HepG2 (cell line): ENCODE measurements around the gene PFDN2. TPM values are rescaled to one million over a fixed set of nuclear protein-coding genes. Genes with fewer than 3 reads are reported as not detected.
A peak's percentile ranks its signal among the peaks of the same experiment; 100 is the strongest.

ENCODE experiments used
- ATRX ChIP-seq: sonication (generic); formaldehyde crosslinking; IDR thresholded peaks from 2 replicates; pipeline ENCODE4 v1.4.0; 2020; ENCODE audit warnings: missing genetic modification reagents, borderline replicate concordance
- IRX3 ChIP-seq: sonication (generic); formaldehyde crosslinking; IDR thresholded peaks from 2 replicates; pipeline ENCODE4 v1.8.1; 2023; ENCODE audit warnings: mild to moderate bottlenecking, low read depth, missing genetic modification reagents, borderline replicate concordance
- KDM6A ChIP-seq: IDR thresholded peaks from 2 replicates; pipeline ENCODE4 v1.6.1; 2016; ENCODE audit warnings: low read depth
- MBD4 ChIP-seq: IDR thresholded peaks from 2 replicates; pipeline ENCODE4 v1.6.1; 2012; ENCODE audit warnings: low read length, inconsistent platforms, borderline replicate concordance
- NFE2L1 ChIP-seq: sonication (generic); formaldehyde crosslinking; IDR thresholded peaks from 2 replicates; pipeline ENCODE4 v1.4.0; 2020; ENCODE audit warnings: missing genetic modification reagents, mild to moderate bottlenecking, borderline replicate concordance
- NR2F6 ChIP-seq, 2 experiments: IDR thresholded peaks; 2 replicates each; pipeline ENCODE4 v1.6.1; 2016; ENCODE audit warnings: antibody characterized with exemption in 1 of 2, mild to moderate bottlenecking in 1 of 2
- PHB2 ChIP-seq: fragments of 450-650 bp; IDR thresholded peaks from 2 replicates; pipeline ENCODE4 v1.6.1; 2018; ENCODE audit not compliant: partially characterized antibody
- POLR2G ChIP-seq: fragments of 200-400 bp; formaldehyde crosslinking; IDR thresholded peaks from 2 replicates; pipeline ENCODE4 v1.6.1; 2018; ENCODE audit warnings: mild to moderate bottlenecking, low read depth, low read length, moderate library complexity
- THAP11 ChIP-seq: IDR thresholded peaks from 2 replicates; pipeline ENCODE4 v1.6.1; 2016; ENCODE audit warnings: missing biosample characterization, missing genetic modification reagents
- ZNF317 ChIP-seq: sonication (generic); formaldehyde crosslinking; IDR thresholded peaks from 2 replicates; pipeline ENCODE4 v1.5.0; 2020; ENCODE audit warnings: mild to moderate bottlenecking, missing genetic modification reagents
- ZNF577 ChIP-seq: sonication (generic); formaldehyde crosslinking; IDR thresholded peaks from 2 replicates; pipeline ENCODE4 v1.4.0; 2020; ENCODE audit warnings: mild to moderate bottlenecking, low read depth, missing genetic modification reagents, borderline replicate concordance
- ZNF644 ChIP-seq: IDR thresholded peaks from 2 replicates; pipeline ENCODE4 v1.6.1; 2016; ENCODE audit warnings: low read depth
- ZNF766 ChIP-seq: sonication (generic); formaldehyde crosslinking; IDR thresholded peaks from 2 replicates; pipeline ENCODE4 v1.5.0; 2020; ENCODE audit warnings: missing genetic modification reagents, borderline replicate concordance
- polyA plus RNA-seq, 8 experiments: library from polyadenylated mRNA; depleted of rRNA in 3 of 8; stranded (reverse) in 7 of 8; unstranded in 1 of 8; fragments of >200 nt; fragmentation: Illumina TruSeq in 4 of 8; extraction: Trizol in 4 of 8; gene quantifications; 2 replicates each; pipeline versions ENCODE4 v1.2.1 to v1.2.3, GENCODE V29; 2011 to 2016; ENCODE audit warnings: low read depth in 4 of 8, missing spikeins in 1 of 8, mixed read lengths in 1 of 8; ENCODE audit not compliant: insufficient read depth in 1 of 8
- total RNA-seq, 5 experiments: library from RNA; depleted of rRNA; stranded (reverse); fragments of >200 nt; fragmentation: Illumina TruSeq; extraction: Trizol; gene quantifications; 2 replicates each; pipeline ENCODE4 v1.2.3, GENCODE V29; 2016; ENCODE audit warnings: low read depth in 1 of 5
- TF ChIP-seq, protein P1 (sequence below): sonication (generic); formaldehyde crosslinking; IDR thresholded peaks from 2 replicates; pipeline ENCODE4 v1.4.0; 2020; ENCODE audit warnings: missing genetic modification reagents, borderline replicate concordance
- TF ChIP-seq, protein P2 (sequence below): sonication (generic); formaldehyde crosslinking; IDR thresholded peaks from 2 replicates; pipeline ENCODE4 v1.8.0; 2022; ENCODE audit warnings: mild to moderate bottlenecking, missing genetic modification reagents
- TF ChIP-seq, protein P3 (sequence below): sonication (generic); formaldehyde crosslinking; IDR thresholded peaks from 2 replicates; pipeline ENCODE4 v1.5.0; 2020; ENCODE audit warnings: mild to moderate bottlenecking, missing genetic modification reagents
- TF ChIP-seq, protein P4 (sequence below): sonication (generic); formaldehyde crosslinking; conservative IDR thresholded peaks from 2 replicates; pipeline ENCODE4 v1.4.0; 2020; ENCODE audit warnings: missing genetic modification reagents
- TF ChIP-seq, protein P5 (sequence below): sonication (generic); formaldehyde crosslinking; IDR thresholded peaks from 2 replicates; pipeline ENCODE4 v1.5.0; 2020; ENCODE audit warnings: missing genetic modification reagents
- TF ChIP-seq, protein P6 (sequence below): sonication (generic); formaldehyde crosslinking; IDR thresholded peaks from 2 replicates; pipeline ENCODE4 v1.5.1; 2020; ENCODE audit warnings: mild to moderate bottlenecking, missing genetic modification reagents, moderate library complexity

Gene PFDN2
- total and polyA plus RNA-seq, 2 of the 13 experiments (the other 11 are each of a cell fraction or from before 2014, with no cell fraction given): 62.6 to 63.6 TPM

DNA sequence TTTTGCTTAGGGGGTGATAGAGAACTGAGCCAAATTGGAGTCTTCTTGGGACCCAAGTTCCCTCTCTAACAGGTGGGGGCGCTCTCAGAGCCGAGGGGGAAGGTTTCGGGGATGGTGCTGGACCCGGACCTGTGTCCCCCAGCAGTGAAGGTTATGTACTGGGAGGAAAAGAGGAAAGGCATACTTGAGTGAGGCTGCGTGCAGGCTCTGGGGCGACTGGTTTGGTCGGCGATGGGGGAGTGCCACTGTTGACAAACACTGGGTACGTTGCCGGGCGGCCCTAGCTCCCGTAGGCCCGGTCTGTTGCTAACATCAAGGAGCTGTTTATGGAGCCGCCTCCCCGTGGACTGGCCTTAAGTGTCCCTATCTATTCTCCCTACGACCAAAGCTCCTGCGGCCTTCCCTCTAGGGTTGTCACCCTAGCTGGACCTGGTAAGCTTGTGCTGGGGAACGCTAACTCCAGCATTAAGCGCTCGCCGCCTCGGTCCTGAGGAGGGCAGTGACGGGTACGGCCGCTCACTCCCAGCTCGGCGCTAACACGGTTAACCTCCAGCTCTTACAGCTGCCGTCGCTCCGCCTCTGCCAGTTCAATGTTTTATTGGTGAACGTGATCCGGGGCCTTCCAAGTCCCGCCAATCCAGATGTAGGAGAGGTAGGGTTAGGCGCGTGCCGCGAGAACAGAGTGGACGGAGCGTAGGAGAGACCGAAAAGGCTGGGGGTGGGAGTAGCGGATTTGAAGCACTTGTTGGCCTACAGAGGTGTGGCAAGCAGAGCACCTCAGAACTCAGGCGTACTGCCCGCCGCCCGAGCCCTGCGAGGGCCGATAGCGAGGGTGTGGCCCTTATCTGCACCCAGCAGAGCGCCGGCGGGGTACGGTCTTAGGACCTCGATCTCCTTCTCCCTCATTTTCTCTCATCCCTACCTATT lies 48.2 kb upstream of the PFDN2 start, which contains the start of gene PPOX (continued):
- TF ChIP-seq POLR2G: peak; percentile 74
- TF ChIP-seq, protein P1, sequence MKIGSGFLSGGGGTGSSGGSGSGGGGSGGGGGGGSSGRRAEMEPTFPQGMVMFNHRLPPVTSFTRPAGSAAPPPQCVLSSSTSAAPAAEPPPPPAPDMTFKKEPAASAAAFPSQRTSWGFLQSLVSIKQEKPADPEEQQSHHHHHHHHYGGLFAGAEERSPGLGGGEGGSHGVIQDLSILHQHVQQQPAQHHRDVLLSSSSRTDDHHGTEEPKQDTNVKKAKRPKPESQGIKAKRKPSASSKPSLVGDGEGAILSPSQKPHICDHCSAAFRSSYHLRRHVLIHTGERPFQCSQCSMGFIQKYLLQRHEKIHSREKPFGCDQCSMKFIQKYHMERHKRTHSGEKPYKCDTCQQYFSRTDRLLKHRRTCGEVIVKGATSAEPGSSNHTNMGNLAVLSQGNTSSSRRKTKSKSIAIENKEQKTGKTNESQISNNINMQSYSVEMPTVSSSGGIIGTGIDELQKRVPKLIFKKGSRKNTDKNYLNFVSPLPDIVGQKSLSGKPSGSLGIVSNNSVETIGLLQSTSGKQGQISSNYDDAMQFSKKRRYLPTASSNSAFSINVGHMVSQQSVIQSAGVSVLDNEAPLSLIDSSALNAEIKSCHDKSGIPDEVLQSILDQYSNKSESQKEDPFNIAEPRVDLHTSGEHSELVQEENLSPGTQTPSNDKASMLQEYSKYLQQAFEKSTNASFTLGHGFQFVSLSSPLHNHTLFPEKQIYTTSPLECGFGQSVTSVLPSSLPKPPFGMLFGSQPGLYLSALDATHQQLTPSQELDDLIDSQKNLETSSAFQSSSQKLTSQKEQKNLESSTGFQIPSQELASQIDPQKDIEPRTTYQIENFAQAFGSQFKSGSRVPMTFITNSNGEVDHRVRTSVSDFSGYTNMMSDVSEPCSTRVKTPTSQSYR: peak; percentile 21; the same call in 1 of the 2 replicates
- TF ChIP-seq NFE2L1: no peak
- TF ChIP-seq, protein P2, sequence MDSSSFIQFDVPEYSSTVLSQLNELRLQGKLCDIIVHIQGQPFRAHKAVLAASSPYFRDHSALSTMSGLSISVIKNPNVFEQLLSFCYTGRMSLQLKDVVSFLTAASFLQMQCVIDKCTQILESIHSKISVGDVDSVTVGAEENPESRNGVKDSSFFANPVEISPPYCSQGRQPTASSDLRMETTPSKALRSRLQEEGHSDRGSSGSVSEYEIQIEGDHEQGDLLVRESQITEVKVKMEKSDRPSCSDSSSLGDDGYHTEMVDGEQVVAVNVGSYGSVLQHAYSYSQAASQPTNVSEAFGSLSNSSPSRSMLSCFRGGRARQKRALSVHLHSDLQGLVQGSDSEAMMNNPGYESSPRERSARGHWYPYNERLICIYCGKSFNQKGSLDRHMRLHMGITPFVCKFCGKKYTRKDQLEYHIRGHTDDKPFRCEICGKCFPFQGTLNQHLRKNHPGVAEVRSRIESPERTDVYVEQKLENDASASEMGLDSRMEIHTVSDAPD: no peak
- no peak for TF ChIP-seq NR2F6 (IDR thresholded peaks at IDR 0.05)
- TF ChIP-seq NR2F6 (CRISPR knock-in tag; IDR thresholded peaks at IDR 0.05): no peak; the same call in 1 of the 2 replicates
- TF ChIP-seq, protein P3, sequence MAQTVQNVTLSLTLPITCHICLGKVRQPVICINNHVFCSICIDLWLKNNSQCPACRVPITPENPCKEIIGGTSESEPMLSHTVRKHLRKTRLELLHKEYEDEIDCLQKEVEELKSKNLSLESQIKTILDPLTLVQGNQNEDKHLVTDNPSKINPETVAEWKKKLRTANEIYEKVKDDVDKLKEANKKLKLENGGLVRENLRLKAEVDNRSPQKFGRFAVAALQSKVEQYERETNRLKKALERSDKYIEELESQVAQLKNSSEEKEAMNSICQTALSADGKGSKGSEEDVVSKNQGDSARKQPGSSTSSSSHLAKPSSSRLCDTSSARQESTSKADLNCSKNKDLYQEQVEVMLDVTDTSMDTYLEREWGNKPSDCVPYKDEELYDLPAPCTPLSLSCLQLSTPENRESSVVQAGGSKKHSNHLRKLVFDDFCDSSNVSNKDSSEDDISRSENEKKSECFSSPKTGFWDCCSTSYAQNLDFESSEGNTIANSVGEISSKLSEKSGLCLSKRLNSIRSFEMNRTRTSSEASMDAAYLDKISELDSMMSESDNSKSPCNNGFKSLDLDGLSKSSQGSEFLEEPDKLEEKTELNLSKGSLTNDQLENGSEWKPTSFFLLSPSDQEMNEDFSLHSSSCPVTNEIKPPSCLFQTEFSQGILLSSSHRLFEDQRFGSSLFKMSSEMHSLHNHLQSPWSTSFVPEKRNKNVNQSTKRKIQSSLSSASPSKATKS (CRISPR knock-in tag): no peak
- TF ChIP-seq ZNF644 (CRISPR knock-in tag): no peak
- TF ChIP-seq MBD4: no peak
- TF ChIP-seq IRX3 (CRISPR knock-in tag): no peak
- no peak for TF ChIP-seq ZNF577 (CRISPR knock-in tag)
- TF ChIP-seq, protein P4, sequence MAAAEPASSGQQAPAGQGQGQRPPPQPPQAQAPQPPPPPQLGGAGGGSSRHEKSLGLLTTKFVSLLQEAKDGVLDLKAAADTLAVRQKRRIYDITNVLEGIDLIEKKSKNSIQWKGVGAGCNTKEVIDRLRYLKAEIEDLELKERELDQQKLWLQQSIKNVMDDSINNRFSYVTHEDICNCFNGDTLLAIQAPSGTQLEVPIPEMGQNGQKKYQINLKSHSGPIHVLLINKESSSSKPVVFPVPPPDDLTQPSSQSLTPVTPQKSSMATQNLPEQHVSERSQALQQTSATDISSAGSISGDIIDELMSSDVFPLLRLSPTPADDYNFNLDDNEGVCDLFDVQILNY: no peak
- TF ChIP-seq, protein P5, sequence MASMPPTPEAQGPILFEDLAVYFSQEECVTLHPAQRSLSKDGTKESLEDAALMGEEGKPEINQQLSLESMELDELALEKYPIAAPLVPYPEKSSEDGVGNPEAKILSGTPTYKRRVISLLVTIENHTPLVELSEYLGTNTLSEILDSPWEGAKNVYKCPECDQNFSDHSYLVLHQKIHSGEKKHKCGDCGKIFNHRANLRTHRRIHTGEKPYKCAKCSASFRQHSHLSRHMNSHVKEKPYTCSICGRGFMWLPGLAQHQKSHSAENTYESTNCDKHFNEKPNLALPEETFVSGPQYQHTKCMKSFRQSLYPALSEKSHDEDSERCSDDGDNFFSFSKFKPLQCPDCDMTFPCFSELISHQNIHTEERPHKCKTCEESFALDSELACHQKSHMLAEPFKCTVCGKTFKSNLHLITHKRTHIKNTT (CRISPR knock-in tag): no peak
- TF ChIP-seq, protein P6, sequence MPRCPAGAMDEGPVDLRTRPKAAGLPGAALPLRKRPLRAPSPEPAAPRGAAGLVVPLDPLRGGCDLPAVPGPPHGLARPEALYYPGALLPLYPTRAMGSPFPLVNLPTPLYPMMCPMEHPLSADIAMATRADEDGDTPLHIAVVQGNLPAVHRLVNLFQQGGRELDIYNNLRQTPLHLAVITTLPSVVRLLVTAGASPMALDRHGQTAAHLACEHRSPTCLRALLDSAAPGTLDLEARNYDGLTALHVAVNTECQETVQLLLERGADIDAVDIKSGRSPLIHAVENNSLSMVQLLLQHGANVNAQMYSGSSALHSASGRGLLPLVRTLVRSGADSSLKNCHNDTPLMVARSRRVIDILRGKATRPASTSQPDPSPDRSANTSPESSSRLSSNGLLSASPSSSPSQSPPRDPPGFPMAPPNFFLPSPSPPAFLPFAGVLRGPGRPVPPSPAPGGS (CRISPR knock-in tag): peak; percentile 38; the same call in 1 of the 2 replicates
- peak; percentile 81 for TF ChIP-seq ZNF317 (CRISPR knock-in tag)
- no peak for TF ChIP-seq ZNF766
- no peak for TF ChIP-seq ATRX (CRISPR knock-in tag)
- no peak for TF ChIP-seq KDM6A
- TF ChIP-seq PHB2: no peak
- peak; percentile 89 for TF ChIP-seq THAP11 (CRISPR knock-in tag)
